OCI-LY3 (cell line): ENCODE results near the gene SV2B.

Experiments used
- H2AFZ ChIP-seq: fragments of 200-600, 300-600 bp; shearing (Covaris generic); 2 replicates; pipeline ENCODE4 v1.6.0; 2014; ENCODE audit warnings: antibody characterized with exemption, low read depth, low read length
- H3K27ac ChIP-seq: fragments of 200-600, 300-600 bp; sonication (generic); 2 replicates; pipeline ENCODE4 v1.5.1; 2014; ENCODE audit warnings: mild to moderate bottlenecking, low read length, moderate library complexity, mixed read lengths
- H3K27me3 ChIP-seq: fragments of 200-600, 300-600 bp; sonication (generic); 2 replicates; pipeline ENCODE4 v1.6.1; 2014; ENCODE audit warnings: low read depth, low read length, mixed read lengths
- H3K36me3 ChIP-seq: fragments of 200-600, 300-600 bp; sonication (generic); replicated peaks from 2 replicates; pipeline ENCODE3; 2014; ENCODE audit warnings: low read depth, low read length, mixed read lengths
- H3K4me1 ChIP-seq: fragments of 300-600, 200-600 bp; sonication (generic); 2 replicates; pipeline ENCODE4 v1.6.1; 2014; ENCODE audit warnings: low read length, mixed read lengths
- H3K4me2 ChIP-seq: fragments of 200-600, 300-600 bp; sonication (generic); 2 replicates; pipeline ENCODE4 v1.6.1; 2014; ENCODE audit warnings: low read length, mixed read lengths
- H3K4me3 ChIP-seq: fragments of 300-600, 200-600 bp; sonication (generic); 2 replicates; pipeline ENCODE4 v1.5.1; 2014; ENCODE audit warnings: antibody characterized with exemption, mild to moderate bottlenecking, low read length, moderate library complexity
- H3K79me2 ChIP-seq: fragments of 300-600, 200-600 bp; shearing (Covaris generic); 2 replicates; pipeline ENCODE4 v1.6.1; 2014; ENCODE audit warnings: mild to moderate bottlenecking, low read length, mixed read lengths
- H3K9ac ChIP-seq: fragments of 300-600, 200-600 bp; shearing (Covaris generic); 2 replicates; pipeline ENCODE4 v1.6.0; 2014; ENCODE audit warnings: mild to moderate bottlenecking, low read length, moderate library complexity
- H3K9me3 ChIP-seq: fragments of 200-600, 300-600 bp; shearing (Covaris generic); 2 replicates; pipeline ENCODE4 v1.6.1; 2014; ENCODE audit warnings: low read length, mixed read lengths; ENCODE audit not compliant: insufficient read depth
- H4K20me1 ChIP-seq: fragments of 200-600, 300-600 bp; sonication (generic); 2 replicates; pipeline ENCODE4 v1.6.1; 2016; ENCODE audit warnings: low read length, mixed read lengths; ENCODE audit not compliant: insufficient read depth
- EZH2phosphoT487 ChIP-seq: fragments of 200-600 bp; shearing (Covaris generic); IDR thresholded peaks from 2 replicates; pipeline ENCODE4 v1.6.1; 2018; ENCODE audit warnings: antibody characterized with exemption, mixed run types, low read depth
- TF ChIP-seq, protein P1 (sequence below): fragments of 200-600, 300-600 bp; sonication (generic); IDR thresholded peaks from 2 replicates; pipeline ENCODE4 v1.5.1; 2014; ENCODE audit warnings: antibody characterized with exemption, low read length, low read depth

SV2B gene

GRCh38 chr15:91186904-91187656, 87.0 kb downstream of the SV2B start:
- H4K20me1 ChIP-seq, result no peaks in the 10 kb centered on the region
- no peaks in the 10 kb centered on the region for H3K9me3 ChIP-seq
- H3K27me3 ChIP-seq, result peaks cover 25% of the 10 kb centered on the region; the same call in 1 of the 2 replicates
- no peak overlapping the region for H2AFZ ChIP-seq
- no peak overlapping the region for H3K9ac ChIP-seq
- no peaks in the 10 kb centered on the region for H3K79me2 ChIP-seq
- no peak overlapping the region for H3K4me2 ChIP-seq
- H3K4me1 ChIP-seq, result no peaks in the 10 kb centered on the region
- TF ChIP-seq, protein P1, sequence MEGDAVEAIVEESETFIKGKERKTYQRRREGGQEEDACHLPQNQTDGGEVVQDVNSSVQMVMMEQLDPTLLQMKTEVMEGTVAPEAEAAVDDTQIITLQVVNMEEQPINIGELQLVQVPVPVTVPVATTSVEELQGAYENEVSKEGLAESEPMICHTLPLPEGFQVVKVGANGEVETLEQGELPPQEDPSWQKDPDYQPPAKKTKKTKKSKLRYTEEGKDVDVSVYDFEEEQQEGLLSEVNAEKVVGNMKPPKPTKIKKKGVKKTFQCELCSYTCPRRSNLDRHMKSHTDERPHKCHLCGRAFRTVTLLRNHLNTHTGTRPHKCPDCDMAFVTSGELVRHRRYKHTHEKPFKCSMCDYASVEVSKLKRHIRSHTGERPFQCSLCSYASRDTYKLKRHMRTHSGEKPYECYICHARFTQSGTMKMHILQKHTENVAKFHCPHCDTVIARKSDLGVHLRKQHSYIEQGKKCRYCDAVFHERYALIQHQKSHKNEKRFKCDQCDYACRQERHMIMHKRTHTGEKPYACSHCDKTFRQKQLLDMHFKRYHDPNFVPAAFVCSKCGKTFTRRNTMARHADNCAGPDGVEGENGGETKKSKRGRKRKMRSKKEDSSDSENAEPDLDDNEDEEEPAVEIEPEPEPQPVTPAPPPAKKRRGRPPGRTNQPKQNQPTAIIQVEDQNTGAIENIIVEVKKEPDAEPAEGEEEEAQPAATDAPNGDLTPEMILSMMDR, result no peak
- TF ChIP-seq EZH2phosphoT487, result no peak
- H3K27ac ChIP-seq, result no peak overlapping the region
- H3K36me3 ChIP-seq, result no peaks in the 10 kb centered on the region
- no peak overlapping the region for H3K4me3 ChIP-seq

DNA sequence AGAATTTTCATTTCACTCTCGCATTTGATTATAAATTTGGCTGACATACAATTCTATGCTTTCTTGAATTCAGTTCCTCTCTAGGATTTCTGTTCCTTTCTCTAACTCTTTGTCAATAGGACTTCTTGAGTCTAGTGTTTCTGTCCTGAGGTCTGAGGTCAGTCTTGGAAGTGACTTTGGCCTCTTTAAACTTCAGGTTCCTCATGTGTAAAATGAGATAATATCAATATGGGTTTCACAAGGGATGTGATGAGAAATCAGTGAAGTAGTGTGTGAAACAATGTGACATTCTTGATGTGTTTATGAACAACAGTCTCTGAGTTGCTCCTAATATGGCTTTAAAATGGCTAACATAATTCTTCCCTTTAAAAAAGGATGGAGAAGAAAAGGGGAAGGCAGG, 92.2 kb downstream of the SV2B start:
- no peak overlapping the region for H3K4me2 ChIP-seq
- H3K4me3 ChIP-seq, result no peak overlapping the region
- H3K27me3 ChIP-seq, result peaks cover 15% of the 10 kb centered on the region; the same call in 1 of the 2 replicates
- no peak overlapping the region for H3K9ac ChIP-seq
- H2AFZ ChIP-seq, result no peak overlapping the region
- no peaks in the 10 kb centered on the region for H4K20me1 ChIP-seq
- H3K36me3 ChIP-seq, result no peaks in the 10 kb centered on the region
- no peaks in the 10 kb centered on the region for H3K9me3 ChIP-seq
- no peak overlapping the region for H3K27ac ChIP-seq
- H3K79me2 ChIP-seq, result no peaks in the 10 kb centered on the region
- no peak for TF ChIP-seq EZH2phosphoT487
- TF ChIP-seq, protein P1, result no peak
- H3K4me1 ChIP-seq, result no peaks in the 10 kb centered on the region

DNA sequence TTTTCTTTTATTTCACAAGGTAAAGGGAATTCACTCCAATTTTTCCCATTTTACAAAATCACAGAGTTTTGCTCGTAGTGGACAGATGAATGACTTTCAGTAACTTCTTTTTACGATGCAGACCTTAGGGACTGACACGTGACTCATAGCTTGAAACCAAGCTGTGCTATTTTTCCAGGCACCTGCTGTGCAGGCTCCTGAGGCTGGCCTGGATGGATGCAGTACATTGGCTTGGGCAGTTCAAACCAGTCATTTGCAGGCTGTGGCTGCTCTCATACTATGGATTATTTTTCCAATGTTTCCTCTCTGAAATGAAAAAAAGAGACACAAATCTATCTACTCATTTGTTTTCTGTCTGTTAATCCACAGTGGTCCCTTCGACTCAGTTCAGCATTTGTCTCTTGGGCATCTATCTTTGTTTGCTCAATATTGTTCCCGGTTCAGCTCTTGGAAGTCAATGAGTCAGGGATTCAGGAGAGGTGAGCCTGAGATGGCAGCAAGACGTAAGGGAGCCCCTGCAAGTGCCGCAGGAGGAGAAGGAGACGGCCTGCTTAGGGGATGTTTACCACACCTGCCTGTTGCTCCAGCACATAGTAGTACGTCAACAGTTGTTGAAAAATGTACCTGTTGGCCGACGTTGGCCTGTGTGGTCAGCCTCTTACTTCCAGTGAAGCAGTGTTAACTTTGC, 92.8 kb downstream of the SV2B start:
- Histone ChIP-seq H3K9ac (no peak overlapping the region), H3K9me3 (no peaks in the 10 kb centered on the region), H3K27me3 (peaks cover 15% of the 10 kb centered on the region; the same call in 1 of the 2 replicates), H3K4me2 (no peak overlapping the region), H4K20me1 (no peaks in the 10 kb centered on the region), H2AFZ (no peak overlapping the region), H3K4me3 (no peak overlapping the region), H3K36me3 (no peaks in the 10 kb centered on the region), H3K27ac (no peak overlapping the region), H3K4me1 (no peaks in the 10 kb centered on the region), H3K79me2 (no peaks in the 10 kb centered on the region)
- TF ChIP-seq EZH2phosphoT487, result no peak
- TF ChIP-seq, protein P1, result no peak

DNA sequence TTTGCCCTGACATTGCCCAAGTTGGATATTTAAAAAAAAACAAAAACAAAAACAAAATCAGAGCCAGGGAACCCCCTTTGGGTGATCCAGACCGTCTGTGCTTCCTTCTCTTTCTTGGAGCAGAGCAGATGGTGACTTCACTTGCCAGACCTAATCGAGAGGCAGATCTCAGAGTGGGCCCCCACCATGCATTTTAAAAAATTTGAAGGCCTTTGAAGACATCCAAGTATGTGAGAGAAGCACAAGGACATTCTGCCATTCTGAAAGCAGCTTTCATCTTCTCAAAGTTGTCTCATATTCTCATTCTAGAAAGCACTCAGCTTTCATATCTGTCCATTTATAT, 93.3 kb downstream of the SV2B start:
- H3K79me2 ChIP-seq, result no peaks in the 10 kb centered on the region
- H4K20me1 ChIP-seq, result no peaks in the 10 kb centered on the region
- no peaks in the 10 kb centered on the region for H3K9me3 ChIP-seq
- H2AFZ ChIP-seq, result no peak overlapping the region
- H3K4me2 ChIP-seq, result no peak overlapping the region
- no peaks in the 10 kb centered on the region for H3K4me1 ChIP-seq
- no peaks in the 10 kb centered on the region for H3K36me3 ChIP-seq
- H3K27ac ChIP-seq, result no peak overlapping the region
- H3K4me3 ChIP-seq, result no peak overlapping the region
- H3K27me3 ChIP-seq, result peaks cover 15% of the 10 kb centered on the region; the same call in 1 of the 2 replicates
- TF ChIP-seq EZH2phosphoT487, result no peak
- TF ChIP-seq, protein P1, result no peak
- H3K9ac ChIP-seq, result no peak overlapping the region
